HFFc6 (cell line): ENCODE measurements around the gene ACSL6. TPM values are rescaled to one million over a fixed set of nuclear protein-coding genes. Genes with fewer than 3 reads are reported as not detected.

ENCODE experiments used
- DNase-seq: peaks from one replicate; pipeline ENCODE4 v3.0.0-alpha.2; 2018
- H3K27ac Mint-ChIP-seq: 2 replicates; pipeline ENCODE4 v1.8.0; 2020; ENCODE audit warnings: mild to moderate bottlenecking, mixed read lengths
- H3K27me3 Mint-ChIP-seq: 2 replicates; pipeline ENCODE4 v1.8.0; 2021; ENCODE audit warnings: mild to moderate bottlenecking, moderate library complexity, mixed read lengths; ENCODE audit not compliant: insufficient read depth
- H3K36me3 Mint-ChIP-seq: 2 replicates; pipeline ENCODE4 v1.8.0; 2021; ENCODE audit warnings: low read depth, mixed read lengths
- H3K4me1 Mint-ChIP-seq: 2 replicates; pipeline ENCODE4 v1.8.0; 2020; ENCODE audit warnings: low read depth, mixed read lengths
- H3K4me3 Mint-ChIP-seq: 2 replicates; pipeline ENCODE4 v1.8.0; 2020; ENCODE audit warnings: mild to moderate bottlenecking, moderate library complexity, mixed read lengths
- H3K9me3 Mint-ChIP-seq: 2 replicates; pipeline ENCODE4 v1.8.0; 2020; ENCODE audit warnings: mild to moderate bottlenecking, mixed read lengths
- total RNA-seq, 6 experiments: library from RNA; stranded (reverse); fragmentation: NEBNext Ultra II Directional; extraction: Animal tissue kit (Norgen Biotek cat#: 25700); gene quantifications; 2 replicates in 1 of 6; 3 replicates in 5 of 6; pipeline ENCODE4 v1.2.3, GENCODE V29; 2021
- TF ChIP-seq, protein P1 (sequence below): fragments of 200-600 bp; sonication (generic); IDR thresholded peaks from 2 replicates; pipeline ENCODE4 v1.5.0; 2021; ENCODE audit warnings: antibody characterized with exemption, mild to moderate bottlenecking

The ACSL6 gene
- total RNA-seq, 6 experiments from 2014 or later: not detected

DNA sequence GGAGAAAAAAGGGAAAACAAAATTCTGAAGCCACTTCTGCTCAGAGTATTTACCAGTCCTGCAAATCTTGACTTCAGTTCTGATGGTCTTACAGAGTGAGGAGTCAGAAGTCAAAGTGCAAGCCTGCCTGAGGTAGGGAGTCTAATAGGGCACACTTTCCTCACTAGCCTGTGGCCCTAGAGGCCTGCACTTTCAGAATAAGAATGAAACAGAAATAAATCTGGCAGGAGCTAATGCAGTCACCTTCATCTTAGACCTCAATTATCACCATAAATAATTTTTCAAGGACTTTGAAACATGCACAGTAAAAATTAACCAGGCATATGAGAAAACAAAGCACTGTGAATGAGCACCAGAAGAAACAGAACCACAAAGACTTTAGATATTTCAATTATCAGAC lies 20.7 kb upstream of the ACSL6 start:
- H3K9me3 Mint-ChIP-seq: peaks cover 8% of the 10 kb centered on the region
- no peaks in the 10 kb centered on the region for H3K4me1 Mint-ChIP-seq
- H3K4me3 Mint-ChIP-seq: no peak overlapping the region

DNA sequence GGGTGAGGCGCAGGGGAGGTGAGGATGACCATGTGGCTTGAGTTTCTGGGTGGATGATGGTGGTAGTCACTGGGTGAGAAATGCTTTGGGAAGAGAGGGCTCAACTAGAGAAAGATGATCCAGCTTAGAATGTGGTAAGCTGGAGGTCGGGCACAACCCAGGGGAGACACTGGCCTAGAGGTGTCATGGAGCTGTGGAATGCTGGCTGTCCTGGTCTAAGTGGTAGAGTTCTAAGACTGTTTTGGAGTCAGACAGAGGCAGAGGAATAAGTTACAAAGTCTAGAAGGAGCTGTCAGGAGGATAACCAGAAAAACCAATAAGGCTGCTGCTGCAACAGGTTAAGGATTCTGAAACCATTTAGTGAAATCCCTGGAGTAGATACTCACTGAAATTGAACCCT lies 19.2 kb upstream of the ACSL6 start:
- peaks cover 10% of the 10 kb centered on the region for H3K27me3 Mint-ChIP-seq

More for the DNA sequence above, 20.7 kb upstream of the ACSL6 start:
- no peaks in the 10 kb centered on the region for H3K36me3 Mint-ChIP-seq
- no peak for DNase-seq
- no peak overlapping the region for H3K27ac Mint-ChIP-seq
- TF ChIP-seq, protein P1, sequence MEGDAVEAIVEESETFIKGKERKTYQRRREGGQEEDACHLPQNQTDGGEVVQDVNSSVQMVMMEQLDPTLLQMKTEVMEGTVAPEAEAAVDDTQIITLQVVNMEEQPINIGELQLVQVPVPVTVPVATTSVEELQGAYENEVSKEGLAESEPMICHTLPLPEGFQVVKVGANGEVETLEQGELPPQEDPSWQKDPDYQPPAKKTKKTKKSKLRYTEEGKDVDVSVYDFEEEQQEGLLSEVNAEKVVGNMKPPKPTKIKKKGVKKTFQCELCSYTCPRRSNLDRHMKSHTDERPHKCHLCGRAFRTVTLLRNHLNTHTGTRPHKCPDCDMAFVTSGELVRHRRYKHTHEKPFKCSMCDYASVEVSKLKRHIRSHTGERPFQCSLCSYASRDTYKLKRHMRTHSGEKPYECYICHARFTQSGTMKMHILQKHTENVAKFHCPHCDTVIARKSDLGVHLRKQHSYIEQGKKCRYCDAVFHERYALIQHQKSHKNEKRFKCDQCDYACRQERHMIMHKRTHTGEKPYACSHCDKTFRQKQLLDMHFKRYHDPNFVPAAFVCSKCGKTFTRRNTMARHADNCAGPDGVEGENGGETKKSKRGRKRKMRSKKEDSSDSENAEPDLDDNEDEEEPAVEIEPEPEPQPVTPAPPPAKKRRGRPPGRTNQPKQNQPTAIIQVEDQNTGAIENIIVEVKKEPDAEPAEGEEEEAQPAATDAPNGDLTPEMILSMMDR: no peak
- peaks cover 10% of the 10 kb centered on the region for H3K27me3 Mint-ChIP-seq

DNA sequence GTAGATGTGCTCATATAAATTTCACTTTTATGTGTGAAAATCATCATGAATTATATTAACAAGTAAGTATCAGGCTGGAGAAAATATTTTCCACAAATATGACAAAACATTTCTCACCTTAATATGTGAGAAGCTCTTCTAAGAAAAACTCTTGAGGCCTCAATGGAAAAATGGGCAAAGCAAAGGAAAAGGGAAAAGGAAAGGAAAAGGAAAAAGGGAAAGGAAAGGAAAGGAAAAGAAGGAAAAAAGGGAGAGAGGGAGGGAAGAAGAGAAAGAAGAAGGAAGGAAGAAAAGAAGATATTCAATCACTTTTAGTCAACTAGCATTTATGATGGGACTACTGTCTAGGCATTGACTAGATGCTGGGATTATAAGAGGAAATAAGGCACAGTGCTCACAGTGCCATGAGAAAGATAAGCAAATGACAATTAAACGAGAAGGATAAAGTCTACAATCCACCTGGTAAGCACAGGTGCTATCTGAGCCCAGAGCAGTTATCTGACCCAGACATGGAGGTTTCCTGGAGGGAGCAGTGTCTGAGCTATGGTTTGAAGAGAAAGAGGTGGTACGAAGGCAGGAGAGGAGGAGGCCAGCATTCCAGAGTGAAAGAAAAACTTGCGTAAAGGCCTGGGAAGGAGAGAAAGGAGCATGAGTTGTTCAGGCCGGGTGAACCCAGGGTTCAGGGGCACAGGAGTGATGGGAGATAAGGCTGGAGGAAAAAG lies 18.3 kb upstream of the ACSL6 start:
- Mint-ChIP-seq H3K4me1 (no peaks in the 10 kb centered on the region), H3K27ac (no peak overlapping the region), H3K27me3 (peaks cover 10% of the 10 kb centered on the region), H3K4me3 (no peak overlapping the region), H3K9me3 (peaks cover 8% of the 10 kb centered on the region), H3K36me3 (no peaks in the 10 kb centered on the region)
- TF ChIP-seq, protein P1: no peak
- no peak for DNase-seq

More for the DNA sequence above, 19.2 kb upstream of the ACSL6 start:
- no peaks in the 10 kb centered on the region for H3K36me3 Mint-ChIP-seq
- no peaks in the 10 kb centered on the region for H3K4me1 Mint-ChIP-seq
- H3K27ac Mint-ChIP-seq: no peak overlapping the region
- H3K4me3 Mint-ChIP-seq: no peak overlapping the region
- H3K9me3 Mint-ChIP-seq: peaks cover 8% of the 10 kb centered on the region
- TF ChIP-seq, protein P1: no peak
- DNase-seq: no peak

DNA sequence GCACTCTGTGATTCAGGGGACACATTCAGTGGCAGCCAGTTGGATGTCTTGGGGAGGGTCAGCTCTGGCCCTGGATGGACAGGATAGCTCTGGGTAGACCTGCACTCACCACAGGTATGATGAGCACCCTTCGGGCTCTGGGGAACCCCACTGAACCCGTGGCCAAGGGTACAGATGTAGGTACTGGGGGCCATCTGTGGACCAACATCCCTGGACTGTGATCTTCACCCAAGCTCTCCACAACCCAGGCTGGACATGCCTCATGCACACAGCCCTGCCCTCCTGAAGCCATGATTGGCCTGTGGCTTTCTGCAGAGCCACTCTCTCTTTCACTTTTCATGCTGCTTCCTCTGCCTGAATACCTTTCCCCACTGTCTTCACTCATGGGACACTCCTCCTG lies 15.6 kb upstream of the ACSL6 start:
- Mint-ChIP-seq H3K27ac (no peak overlapping the region), H3K9me3 (no peaks in the 10 kb centered on the region), H3K4me3 (no peak overlapping the region), H3K27me3 (peaks cover 15% of the 10 kb centered on the region), H3K36me3 (no peaks in the 10 kb centered on the region), H3K4me1 (peaks cover 10% of the 10 kb centered on the region; the same call in 1 of the 2 replicates)
- no peak for DNase-seq
- TF ChIP-seq, protein P1: no peak

DNA sequence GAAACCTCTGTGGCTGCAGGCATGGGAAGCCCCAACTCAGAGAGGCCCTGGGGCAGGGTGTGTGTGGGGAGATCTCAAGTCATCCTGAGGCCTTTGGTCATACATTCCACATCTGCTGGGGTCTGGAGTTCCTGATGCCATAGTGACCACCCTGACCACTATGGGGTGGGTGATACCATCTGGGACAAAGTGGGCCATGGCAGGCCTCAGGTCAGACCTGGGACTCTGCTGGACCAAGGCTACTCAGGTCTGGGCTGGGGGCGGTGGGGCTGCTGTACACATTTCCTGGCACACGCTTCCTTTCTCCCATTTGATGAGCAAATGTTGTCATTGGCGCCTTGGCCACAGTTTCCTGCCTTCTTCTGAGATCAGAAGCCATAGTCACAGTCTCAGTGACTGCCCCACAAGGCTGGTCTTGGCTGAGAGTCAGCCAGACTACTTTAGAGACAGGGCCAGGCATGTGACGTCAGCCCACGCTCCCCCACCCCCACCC lies 15.1 kb upstream of the ACSL6 start:
- Mint-ChIP-seq H3K36me3 (no peaks in the 10 kb centered on the region), H3K27me3 (peaks cover 11% of the 10 kb centered on the region), H3K9me3 (no peaks in the 10 kb centered on the region), H3K27ac (no peak overlapping the region), H3K4me1 (peaks cover 10% of the 10 kb centered on the region; the same call in 1 of the 2 replicates), H3K4me3 (no peak overlapping the region)
- TF ChIP-seq, protein P1: no peak
- DNase-seq: no peak
